Adrenal gland (tissue), 12 donors: ENCODE measurements around the gene ADH7. TPM values are rescaled to one million over a fixed set of nuclear protein-coding genes. Genes with fewer than 3 reads are reported as not detected.
"Not testable (repeated sequence)": the region's sequence is repeated elsewhere in the genome, so short reads cannot be mapped to it uniquely, and the experiment has no call there.

Experiments used
- DNase-seq, 7 donors: peaks; one replicate each; pipeline ENCODE4 v3.0.0-alpha.2; 2019 to 2020
- H3K27ac ChIP-seq, 5 donors: fragments of 200-600 bp; sonication (generic) in 4 of 5; 1 replicate in 3 of 5; 2 replicates in 2 of 5; pipeline versions ENCODE4 v1.5.1 to v1.8.0; 2016 to 2020; ENCODE audit warnings: mild to moderate bottlenecking in 1 of 5
- H3K27me3 ChIP-seq: fragments of 200-600 bp; 2 replicates; pipeline ENCODE4 v1.8.0; 2021
- H3K36me3 ChIP-seq, 2 donors: fragments of 200-600 bp; replicated peaks in 1 of 2; 1 replicate in 1 of 2; 2 replicates in 1 of 2; pipeline versions ENCODE4 v1.5.1 to v1.8.0; 2018 to 2022
- H3K4me1 ChIP-seq, 2 donors: fragments of 200-600 bp; replicated peaks in 1 of 2; 1 replicate in 1 of 2; 2 replicates in 1 of 2; pipeline versions ENCODE4 v1.5.1 to v1.8.0; 2018 to 2021
- H3K4me3 ChIP-seq, 4 donors: fragments of 200-600 bp; sonication (generic) in 3 of 4; one replicate each; pipeline ENCODE4 v1.5.1; 2016 to 2018
- H3K9me3 ChIP-seq, 3 donors: fragments of 200-600 bp; sonication (generic) in 1 of 3; replicated peaks in 1 of 3; 1 replicate in 2 of 3; 2 replicates in 1 of 3; pipeline versions ENCODE4 v1.5.1 to v1.8.0; 2016 to 2021
- POLR2A ChIP-seq, 2 donors: fragments of 450-650 bp; IDR thresholded peaks; one replicate each; pipeline ENCODE4 v1.6.1; 2017; ENCODE audit warnings: antibody characterized with exemption in 2 of 2, mild to moderate bottlenecking in 2 of 2, moderate library complexity in 1 of 2
- WGBS, 4 donors: extraction: QIAGEN DNeasy Blood & Tissue Kit in 2 of 4; methylation state at CpG; one replicate each; pipeline versions ENCODE4 v1.1.5 to v1.1.7; 2013 to 2017; 5-methylcytosine and 5-hydroxymethylcytosine counted together
- intact Hi-C, 2 donors: fragments of 100-400 bp; cut with DNase I; formaldehyde crosslinking; loops; one replicate each; pipeline versions ENCODE4 v1.14.1 to v1.15.0; 2022 to 2023
- polyA plus RNA-seq, 3 donors: library from polyadenylated mRNA; stranded (reverse); fragments of 200-250 nt in 2 of 3; fragments of 350-450 nt in 1 of 3; fragmentation: Illumina TruSeq in 1 of 3; extraction: RNeasy Lipid Tissue Mini Kit (QIAGEN cat#74804) in 1 of 3; gene quantifications; one replicate each; pipeline ENCODE4 v1.2.3, GENCODE V29; 2013 to 2014
- total RNA-seq, 9 donors: library from RNA; depleted of rRNA in 4 of 9; stranded (reverse); fragments of >200 nt in 4 of 9; fragments of 120-200 nt in 1 of 9; fragmentation: NEBNext Ultra II Directional in 1 of 9; extraction: Animal tissue kit (Norgen Biotek cat#: 25700) in 1 of 9; gene quantifications; one replicate each; pipeline versions ENCODE4 v1.1.0 to v1.2.4, GENCODE V29; 2013 to 2023
- TF ChIP-seq, protein P1 (sequence below), 6 experiments: fragments of 450-650 bp in 4 of 6; fragments of 200-600 bp in 2 of 6; sonication (generic) in 1 of 6; IDR thresholded peaks; 1 replicate in 5 of 6; 2 replicates in 1 of 6; pipeline versions ENCODE4 v1.5.1 to v1.8.0; 2016 to 2021; ENCODE audit warnings: antibody characterized with exemption in 6 of 6, mild to moderate bottlenecking in 2 of 6, moderate library complexity in 1 of 6
- donor health status: healthy with polysubstance abuse.
- donor health status: Bipolar disorder and iron deficiency.
- donor health status: DM: yes; HTN: yes; CAD: no.
- donor health status: DM: no; HTN: no; CAD: no.
- donor health status: DM: no; HTN: no; CAD: no.
- donor health status: DM: yes; HTN: yes; CAD: no.

The ADH7 gene
- total and polyA plus RNA-seq, 12 donors: 0.13 TPM; not detected in 11

DNA sequence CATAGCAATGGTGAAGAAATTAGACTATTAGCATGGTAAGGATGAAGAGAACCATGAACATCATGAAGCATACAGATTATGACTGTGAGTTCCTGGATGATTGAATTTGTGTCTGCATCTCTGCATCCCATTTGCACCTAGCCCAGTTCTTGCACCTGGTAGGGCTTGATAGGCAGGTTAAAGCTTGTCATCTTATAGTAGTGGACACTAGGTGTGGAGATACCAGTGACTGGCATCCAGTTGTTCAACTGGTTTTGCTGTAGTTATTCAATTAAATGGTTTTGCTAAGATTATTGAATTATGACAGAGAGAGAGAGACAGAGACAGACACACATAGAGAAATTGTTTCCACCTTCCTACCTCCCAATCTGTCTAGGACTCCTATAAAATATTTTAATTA is 5.0 kb downstream of the ADH7 start:
- Histone ChIP-seq H3K27ac (no peak overlapping the region), H3K36me3 (no peaks in the 10 kb centered on the region), H3K9me3 (no peaks in the 10 kb centered on the region), H3K4me1 (no peaks in the 10 kb centered on the region), H3K4me3 (no peak overlapping the region), H3K27me3 (no peaks in the 10 kb centered on the region)
- DNase-seq: no peak
- intact Hi-C loops: no loop called here
- TF ChIP-seq, protein P1, sequence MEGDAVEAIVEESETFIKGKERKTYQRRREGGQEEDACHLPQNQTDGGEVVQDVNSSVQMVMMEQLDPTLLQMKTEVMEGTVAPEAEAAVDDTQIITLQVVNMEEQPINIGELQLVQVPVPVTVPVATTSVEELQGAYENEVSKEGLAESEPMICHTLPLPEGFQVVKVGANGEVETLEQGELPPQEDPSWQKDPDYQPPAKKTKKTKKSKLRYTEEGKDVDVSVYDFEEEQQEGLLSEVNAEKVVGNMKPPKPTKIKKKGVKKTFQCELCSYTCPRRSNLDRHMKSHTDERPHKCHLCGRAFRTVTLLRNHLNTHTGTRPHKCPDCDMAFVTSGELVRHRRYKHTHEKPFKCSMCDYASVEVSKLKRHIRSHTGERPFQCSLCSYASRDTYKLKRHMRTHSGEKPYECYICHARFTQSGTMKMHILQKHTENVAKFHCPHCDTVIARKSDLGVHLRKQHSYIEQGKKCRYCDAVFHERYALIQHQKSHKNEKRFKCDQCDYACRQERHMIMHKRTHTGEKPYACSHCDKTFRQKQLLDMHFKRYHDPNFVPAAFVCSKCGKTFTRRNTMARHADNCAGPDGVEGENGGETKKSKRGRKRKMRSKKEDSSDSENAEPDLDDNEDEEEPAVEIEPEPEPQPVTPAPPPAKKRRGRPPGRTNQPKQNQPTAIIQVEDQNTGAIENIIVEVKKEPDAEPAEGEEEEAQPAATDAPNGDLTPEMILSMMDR (IDR thresholded peaks at IDR 0.05): no peak
- TF ChIP-seq POLR2A (IDR thresholded peaks at IDR 0.05): no peak

DNA sequence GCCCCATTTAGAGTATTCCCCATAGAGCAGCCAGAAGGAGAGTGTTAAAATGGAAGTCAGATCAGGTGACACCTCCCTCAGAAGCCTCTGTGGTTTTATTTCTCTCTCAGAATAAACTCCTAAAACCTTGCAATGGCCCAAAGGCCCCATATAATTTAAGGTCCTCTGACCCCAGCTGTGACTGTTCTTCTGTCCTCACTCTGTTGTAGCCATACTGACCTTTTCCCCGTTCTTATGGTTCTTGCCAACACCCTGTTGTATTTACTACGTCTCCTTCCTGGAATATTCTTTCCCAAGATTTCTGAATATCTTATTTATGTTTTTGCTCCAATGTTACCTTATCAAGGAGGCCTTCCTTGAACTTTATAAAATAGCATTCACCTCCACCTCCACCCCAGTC is 18.0 kb downstream of the ADH7 start:
- no peaks in the 10 kb centered on the region for H3K9me3 ChIP-seq
- no peak overlapping the region for H3K27ac ChIP-seq
- no peaks in the 10 kb centered on the region for H3K36me3 ChIP-seq
- DNase-seq: no peak
- intact Hi-C loops: no loop called here
- 69 to 83% (median 76%) methylated on average over 2 of the region's 2 CpGs for WGBS, 4 donors
- no peaks in the 10 kb centered on the region for H3K27me3 ChIP-seq
- TF ChIP-seq, protein P1 (IDR thresholded peaks at IDR 0.05): no peak
- TF ChIP-seq POLR2A (IDR thresholded peaks at IDR 0.05): no peak
- no peak overlapping the region for H3K4me3 ChIP-seq
- H3K4me1 ChIP-seq: no peaks in the 10 kb centered on the region

DNA sequence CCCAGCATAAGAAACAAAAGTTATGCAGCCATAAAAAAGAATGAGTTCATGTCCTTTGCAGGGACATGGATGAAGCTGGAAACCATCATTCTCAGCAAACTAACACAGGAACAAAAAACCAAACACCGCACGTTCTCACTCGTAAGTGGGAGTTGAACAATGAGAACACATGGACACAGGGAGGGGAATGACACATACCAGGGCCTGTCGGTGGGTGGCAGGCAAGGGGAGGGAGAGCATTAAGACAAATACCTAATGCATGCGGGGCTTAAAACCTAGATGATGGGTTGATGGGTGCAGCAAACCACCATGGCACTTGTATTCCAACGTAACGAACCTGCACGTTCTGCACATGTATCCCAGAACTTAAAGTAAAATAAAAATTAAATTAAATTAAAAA is 19.4 kb downstream of the ADH7 start:
- H3K27me3 ChIP-seq, H3K9me3 ChIP-seq, H3K4me3 ChIP-seq, H3K4me1 ChIP-seq, DNase-seq, H3K27ac ChIP-seq, intact Hi-C loops, H3K36me3 ChIP-seq: not testable (repeated sequence)
- 67 to 77% (median 72%) methylated on average over 8 of the region's 8 CpGs for WGBS, 4 donors

DNA sequence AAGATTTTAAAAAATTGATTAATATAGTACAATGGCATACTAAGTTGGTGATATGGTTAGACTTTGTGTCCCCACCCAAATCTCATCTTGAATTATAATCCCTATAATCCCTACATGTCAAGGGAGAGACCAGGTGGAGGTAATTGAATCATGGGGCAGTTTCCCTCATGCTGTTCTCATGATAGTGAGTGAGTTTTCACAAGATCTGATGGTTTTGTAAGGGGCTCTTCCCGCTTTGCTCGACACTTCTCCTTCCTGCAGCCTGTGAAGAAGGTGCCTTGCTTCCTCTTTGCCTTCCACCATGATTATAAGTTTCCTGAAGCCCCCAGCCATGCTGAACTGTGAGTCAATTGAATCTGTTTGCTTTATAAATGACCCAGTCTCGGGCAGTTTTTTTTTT is 20.2 kb downstream of the ADH7 start:
- DNase-seq, H3K27me3 ChIP-seq, H3K9me3 ChIP-seq, intact Hi-C loops, H3K27ac ChIP-seq, H3K4me3 ChIP-seq, H3K36me3 ChIP-seq, H3K4me1 ChIP-seq: not testable (repeated sequence)
- whole genome bisulfite sequencing, 4 donors: 61 to 89% (median 80%) methylated on average over 3 of the region's 3 CpGs

DNA sequence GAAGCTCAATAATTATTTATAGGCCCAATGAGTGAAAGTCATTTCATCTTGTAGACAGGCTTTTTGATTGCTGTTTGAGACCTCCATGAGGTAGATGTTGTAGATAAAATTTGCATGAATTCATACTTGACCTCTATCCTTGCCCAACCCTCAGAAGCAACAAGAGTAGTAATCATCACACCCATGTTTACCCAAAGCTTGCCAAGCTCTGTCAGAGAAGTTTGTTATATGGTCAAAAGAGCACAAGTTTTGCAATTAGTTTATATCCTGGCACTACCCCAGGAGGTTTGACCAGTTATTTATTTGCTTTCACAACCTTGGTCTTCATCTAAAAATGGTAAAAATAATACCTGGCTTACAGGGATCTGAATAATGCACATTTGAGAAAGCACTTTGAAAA is 20.7 kb downstream of the ADH7 start:
- Histone ChIP-seq H3K4me3 (no peak overlapping the region), H3K36me3 (no peaks in the 10 kb centered on the region), H3K27ac (no peak overlapping the region), H3K4me1 (no peaks in the 10 kb centered on the region), H3K27me3 (no peaks in the 10 kb centered on the region), H3K9me3 (no peaks in the 10 kb centered on the region)
- no peak for TF ChIP-seq POLR2A (IDR thresholded peaks at IDR 0.05)
- intact Hi-C loops: no loop called here
- DNase-seq: no peak

DNA sequence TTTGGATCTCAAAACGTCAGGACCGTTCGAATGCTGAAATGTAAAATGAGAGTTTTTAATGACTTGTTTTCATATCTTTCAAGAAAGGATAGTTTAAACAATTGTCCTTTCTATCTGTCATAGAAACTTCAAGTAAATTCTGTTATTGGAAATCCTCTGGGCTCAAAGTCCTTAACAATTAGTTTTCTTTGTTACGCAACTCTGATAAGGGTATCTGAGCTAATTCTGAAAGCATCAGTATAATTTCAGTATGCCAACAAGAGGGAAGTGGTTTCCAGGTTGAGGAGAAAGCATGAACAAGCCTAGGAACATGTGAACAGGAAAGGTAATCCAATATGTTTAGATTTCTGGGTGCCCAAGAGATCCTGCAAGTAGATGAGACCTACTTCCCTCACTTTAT is 22.0 kb downstream of the ADH7 start:
- TF ChIP-seq, protein P1 (IDR thresholded peaks at IDR 0.05): no peak
- no peak for TF ChIP-seq POLR2A (IDR thresholded peaks at IDR 0.05)
- Histone ChIP-seq H3K4me3 (no peak overlapping the region), H3K36me3 (no peaks in the 10 kb centered on the region), H3K27ac (no peak overlapping the region), H3K27me3 (no peaks in the 10 kb centered on the region), H3K9me3 (no peaks in the 10 kb centered on the region), H3K4me1 (no peaks in the 10 kb centered on the region)
- intact Hi-C loops: no loop called here
- 79 to 83% (median 80%) methylated on average over 4 of the region's 4 CpGs for WGBS, 4 donors
- no peak for DNase-seq
